IMR-90 (cell line): ENCODE measurements around the gene ASXL1. TPM values are rescaled to one million over a fixed set of nuclear protein-coding genes. Genes with fewer than 3 reads are reported as not detected.

Experiments
- ATAC-seq: fragments of 200-7000 bp; cut with Tn5 transposase; 2 replicates; pipeline ENCODE4 v1.9.1; 2020; ENCODE audit warnings: low read depth, mild to moderate bottlenecking, moderate library complexity
- BruUV-seq: library from RNA; stranded (reverse); fragments of 400-500 nt; replicated peaks from 2 replicates; lab custom pipeline; 2021; lab: Mats Ljungman, UMichigan
- CTCF ChIA-PET: fragments of 300-600 bp; formaldehyde crosslinking; extraction: SDS; loops from one replicate; lab custom pipeline; 2021; ENCODE audit warnings: antibody characterized with exemption; lab: Yijun Ruan, JAX
- POLR2A ChIA-PET: fragments of 300-600 bp; sonication (Branson Sonifier 250); formaldehyde crosslinking; loops from one replicate; lab custom pipeline; 2022; ENCODE audit warnings: antibody characterized with exemption; ENCODE audit not compliant: unreplicated experiment; lab: Charles Lee
- DNase-seq: peaks from one replicate; pipeline ENCODE4 v3.0.0; 2013
- H2AFZ ChIP-seq: replicated peaks from 2 replicates; pipeline ENCODE3; 2013; ENCODE audit warnings: low read length, mild to moderate bottlenecking; ENCODE audit not compliant: poor library complexity
- H2AK5ac ChIP-seq: 2 replicates; pipeline ENCODE4 v1.6.1; 2013; ENCODE audit warnings: low read depth, low read length, inconsistent platforms
- H2AK9ac ChIP-seq: replicated peaks from 2 replicates; pipeline ENCODE3; 2013; ENCODE audit warnings: mild to moderate bottlenecking, low read depth, low read length, moderate library complexity; ENCODE audit not compliant: poor library complexity
- H2BK120ac ChIP-seq: 2 replicates; pipeline ENCODE4 v1.6.1; 2013; ENCODE audit warnings: low read depth, low read length, inconsistent platforms
- H2BK15ac ChIP-seq: 3 replicates; pipeline ENCODE4 v1.6.1; 2013; ENCODE audit warnings: low read depth, low read length, inconsistent platforms
- H2BK20ac ChIP-seq: 2 replicates; pipeline ENCODE4 v1.6.1; 2013; ENCODE audit warnings: low read depth, mild to moderate bottlenecking, inconsistent platforms, low read length, moderate library complexity
- H2BK5ac ChIP-seq: 2 replicates; pipeline ENCODE4 v1.6.1; 2013; ENCODE audit warnings: mild to moderate bottlenecking, low read depth, low read length, inconsistent platforms; ENCODE audit not compliant: poor library complexity, severe bottlenecking
- H3K14ac ChIP-seq: replicated peaks from 2 replicates; pipeline ENCODE4 v1.6.1; 2013; ENCODE audit warnings: low read depth, low read length, inconsistent platforms
- H3K18ac ChIP-seq: 2 replicates; pipeline ENCODE4 v1.6.1; 2013; ENCODE audit warnings: low read depth, low read length, control low read depth
- H3K23ac ChIP-seq: 2 replicates; pipeline ENCODE4 v1.6.1; 2013; ENCODE audit warnings: low read depth, low read length, inconsistent platforms
- H3K27ac ChIP-seq: 2 replicates; pipeline ENCODE4 v1.5.1; 2013; ENCODE audit warnings: mild to moderate bottlenecking, control low read depth, low read length; ENCODE audit not compliant: insufficient read depth
- H3K27me3 ChIP-seq: 2 replicates; pipeline ENCODE4 v1.6.1; 2013; ENCODE audit warnings: low read length; ENCODE audit not compliant: control insufficient read depth, insufficient read depth
- H3K36me3 ChIP-seq: 2 replicates; pipeline ENCODE4 v1.6.1; 2013; ENCODE audit warnings: low read length, mixed read lengths; ENCODE audit not compliant: control insufficient read depth, insufficient read depth
- H3K4ac ChIP-seq: 2 replicates; pipeline ENCODE4 v1.6.1; 2013; ENCODE audit warnings: low read depth, low read length, inconsistent platforms
- H3K4me1 ChIP-seq: 2 replicates; pipeline ENCODE4 v1.6.1; 2013; ENCODE audit warnings: low read length, mixed read lengths; ENCODE audit not compliant: control insufficient read depth, insufficient read depth
- H3K4me2 ChIP-seq: 2 replicates; pipeline ENCODE4 v1.6.1; 2013; ENCODE audit warnings: low read depth, mild to moderate bottlenecking, control low read depth, low read length, moderate library complexity
- H3K4me3 ChIP-seq: 2 replicates; pipeline ENCODE4 v1.5.1; 2013; ENCODE audit warnings: low read depth, mild to moderate bottlenecking, control low read depth, low read length, moderate library complexity; ENCODE audit not compliant: insufficient read depth
- H3K56ac ChIP-seq: 2 replicates; pipeline ENCODE4 v1.6.1; 2013; ENCODE audit warnings: low read length, inconsistent platforms; ENCODE audit not compliant: insufficient read depth; ENCODE audit errors: extremely low read depth
- H3K79me1 ChIP-seq, 2 experiments: 2 replicates each; pipeline ENCODE4 v1.6.1; 2013; ENCODE audit warnings: low read length in 2 of 2, inconsistent platforms in 1 of 2, low read depth in 1 of 2
- H3K9ac ChIP-seq: 2 replicates; pipeline ENCODE4 v1.6.1; 2013; ENCODE audit warnings: low read depth, low read length, control low read depth
- H3K9me1 ChIP-seq: 2 replicates; pipeline ENCODE4 v1.6.1; 2013; ENCODE audit warnings: low read length, inconsistent platforms; ENCODE audit not compliant: insufficient read depth
- H3K9me3 ChIP-seq: 2 replicates; pipeline ENCODE4 v1.6.1; 2013; ENCODE audit warnings: low read length; ENCODE audit not compliant: control insufficient read depth, insufficient read depth
- H4K20me1 ChIP-seq: 2 replicates; pipeline ENCODE4 v1.6.1; 2013; ENCODE audit warnings: low read length, inconsistent platforms; ENCODE audit not compliant: insufficient read depth
- H4K5ac ChIP-seq: 2 replicates; pipeline ENCODE4 v1.6.1; 2013; ENCODE audit warnings: mild to moderate bottlenecking, low read depth, low read length, control low read depth
- H4K8ac ChIP-seq, 2 experiments: 2 replicates each; pipeline ENCODE4 v1.6.1; 2013; ENCODE audit warnings: low read depth in 2 of 2, low read length in 2 of 2, control low read depth in 1 of 2, inconsistent platforms in 1 of 2
- H4K91ac ChIP-seq: 2 replicates; pipeline ENCODE4 v1.6.1; 2013; ENCODE audit warnings: low read depth, low read length, inconsistent platforms; ENCODE audit not compliant: insufficient read depth
- BHLHE40 ChIP-seq: fragments of 150-350 bp; IDR thresholded peaks from 2 replicates; pipeline ENCODE4 v1.6.1; 2016; ENCODE audit warnings: mild to moderate bottlenecking, low read depth, low read length
- CEBPB ChIP-seq: IDR thresholded peaks from 2 replicates; pipeline ENCODE4 v1.6.1; 2012; ENCODE audit warnings: low read depth, low read length, improper control_type of control experiment
- CHD1 ChIP-seq: IDR thresholded peaks from 2 replicates; pipeline ENCODE4 v1.6.1; 2012; ENCODE audit warnings: low read depth, low read length, improper control_type of control experiment
- CTCF ChIP-seq: conservative IDR thresholded peaks from 2 replicates; pipeline ENCODE4 v1.5.1; 2012; ENCODE audit warnings: mild to moderate bottlenecking, low read depth, low read length, improper control_type of control experiment
- FOS ChIP-seq: fragments of 150-350 bp; IDR thresholded peaks from 2 replicates; pipeline ENCODE4 v1.6.1; 2016; ENCODE audit warnings: low read depth, low read length
- MAZ ChIP-seq: IDR thresholded peaks from 2 replicates; pipeline ENCODE4 v1.6.1; 2012; ENCODE audit warnings: low read depth, mild to moderate bottlenecking, low read length, improper control_type of control experiment, moderate library complexity, borderline replicate concordance
- NFE2L2 ChIP-seq: fragments of 150-350 bp; IDR thresholded peaks from 2 replicates; pipeline ENCODE4 v1.6.1; 2016; ENCODE audit warnings: low read depth, mild to moderate bottlenecking, low read length
- POLR2A ChIP-seq: IDR thresholded peaks from 2 replicates; pipeline ENCODE4 v1.6.1; 2012; ENCODE audit warnings: mild to moderate bottlenecking, low read depth, low read length
- RAD21 ChIP-seq: IDR thresholded peaks from 2 replicates; pipeline ENCODE4 v1.6.1; 2012; ENCODE audit warnings: low read length, improper control_type of control experiment
- RCOR1 ChIP-seq: IDR thresholded peaks from 2 replicates; pipeline ENCODE4 v1.6.1; 2012; ENCODE audit warnings: mild to moderate bottlenecking, low read length, improper control_type of control experiment; ENCODE audit not compliant: insufficient replicate concordance
- SMC3 ChIP-seq: fragments of 150-350 bp; IDR thresholded peaks from 2 replicates; pipeline ENCODE4 v1.6.1; 2016; ENCODE audit warnings: low read depth, mild to moderate bottlenecking, antibody characterized with exemption, low read length, moderate library complexity
- USF2 ChIP-seq: fragments of 150-350 bp; IDR thresholded peaks from 2 replicates; pipeline ENCODE4 v1.6.1; 2017; ENCODE audit warnings: mild to moderate bottlenecking, antibody characterized with exemption, low read length, low read depth
- WGBS, 2 experiments: methylation state at CpG; one replicate each; pipeline versions ENCODE4 v1.1.5 to v1.1.7; 2013; ENCODE audit warnings: missing lambda C conversion rate in 2 of 2; ENCODE audit not compliant: insufficient read length in 1 of 2; ENCODE audit errors: extremely low coverage in 2 of 2; 5-methylcytosine and 5-hydroxymethylcytosine counted together
- dilution Hi-C: fragments of 300-500 bp; cut with HindIII; formaldehyde crosslinking; loops from one replicate; pipeline ENCODE4 v1.14.3; 2018; ENCODE audit warnings: low sequenced_read_pairs; ENCODE audit not compliant: unreplicated experiment
- in situ Hi-C: fragments of 300-500 bp; cut with MboI; formaldehyde crosslinking; loops from 3 replicates; pipeline ENCODE4 v1.14.3; 2019; ENCODE audit warnings: low sequenced_read_pairs, inconsistent platforms, mixed read lengths
- intact Hi-C: fragments of 100-400 bp; cut with micrococcal nuclease; formaldehyde crosslinking; loops from 2 replicates; pipeline ENCODE4 v1.10.0; 2022
- polyA plus RNA-seq, 3 experiments: library from polyadenylated mRNA; depleted of rRNA; stranded (reverse); fragments of >200 nt; gene quantifications; 2 replicates each; pipeline ENCODE4 v1.2.3, GENCODE V29; 2012; ENCODE audit warnings: low replicate concordance in 1 of 3
- total RNA-seq: library from RNA; depleted of rRNA; stranded (reverse); fragments of >200 nt; gene quantifications from 2 replicates; pipeline ENCODE4 v1.2.3, GENCODE V29; 2012
- TF ChIP-seq, protein P1 (sequence below): fragments of 150-350 bp; IDR thresholded peaks from 2 replicates; pipeline ENCODE4 v1.6.1; 2016; ENCODE audit warnings: low read depth, mild to moderate bottlenecking, low read length, moderate library complexity, borderline replicate concordance

The ASXL1 gene
- total and polyA plus RNA-seq, 2 of the 4 experiments (the other 2 are of a cell fraction), result 29.9 to 37.1 TPM

DNA sequence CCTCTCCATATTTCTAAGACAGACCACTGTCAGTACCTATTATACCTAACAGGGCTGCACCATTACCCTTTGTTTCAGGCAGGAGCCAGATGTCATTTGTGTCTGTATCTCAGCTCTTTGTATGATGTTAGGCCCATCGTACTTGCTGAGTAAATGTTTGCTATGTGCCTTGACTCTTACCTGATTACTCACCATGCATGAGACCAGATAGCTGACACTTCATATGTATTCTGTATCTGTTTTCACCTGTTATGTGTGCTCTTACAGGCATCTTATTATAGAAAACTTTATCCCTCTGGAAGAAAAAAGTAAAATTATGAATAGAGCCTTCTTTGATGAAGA lies 31.7 kb upstream of the ASXL1 start (continued):
- no peak for TF ChIP-seq USF2

DNA sequence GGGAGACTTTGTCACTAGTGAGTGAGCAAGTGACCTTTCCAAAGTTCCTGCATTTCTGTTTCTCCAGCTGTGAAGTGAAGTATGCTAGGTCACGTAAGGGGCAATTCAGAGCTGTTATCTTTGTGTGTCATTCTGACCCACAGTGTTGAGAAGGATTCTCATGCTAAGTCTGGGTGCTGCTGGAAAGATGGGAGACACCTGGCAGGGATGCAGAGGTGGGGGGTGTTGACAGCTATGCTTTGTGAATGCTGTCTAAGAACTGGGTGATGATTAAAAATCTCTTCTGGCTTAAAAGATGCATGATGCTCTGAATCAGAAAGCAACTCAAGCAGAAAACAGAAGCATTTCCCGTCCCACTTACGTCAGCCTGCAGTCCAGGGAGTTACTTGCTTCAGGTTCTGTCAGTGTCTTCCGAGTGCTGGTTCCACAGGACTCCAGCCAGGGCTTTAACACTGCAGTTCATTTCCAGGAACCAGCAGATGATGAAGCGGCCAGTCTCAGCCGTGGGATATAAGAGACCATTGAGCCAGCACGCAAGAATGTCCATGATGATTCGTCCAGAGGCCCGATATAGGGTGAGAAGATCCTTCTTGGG lies 30.9 kb upstream of the ASXL1 start:
- no peak overlapping the region for H2AK5ac ChIP-seq
- no peak overlapping the region for H2BK120ac ChIP-seq
- H3K36me3 ChIP-seq, result peaks cover 17% of the 10 kb centered on the region
- peaks cover 2 to 9% of the 10 kb centered on the region in 2 experiments; a peak in 2 of 4 replicates for H3K79me1 ChIP-seq
- H3K9me3 ChIP-seq, result no peaks in the 10 kb centered on the region
- peaks cover 11% of the 10 kb centered on the region for H3K9me1 ChIP-seq
- H3K56ac ChIP-seq, result no peak overlapping the region
- no peak overlapping the region for H4K5ac ChIP-seq
- no peaks in the 10 kb centered on the region for H3K27me3 ChIP-seq
- H3K4ac ChIP-seq, result no peak overlapping the region
- H2BK15ac ChIP-seq, result no peak overlapping the region
- ATAC-seq (peak; percentile 87), DNase-seq (peak; percentile 93)
- intact Hi-C loops (no loop called here), in situ Hi-C loops (no loop called here), dilution Hi-C loops (no loop called here)
- CTCF ChIA-PET, result interaction anchor here (1.0 kb wide), 1 partner anchor 10 kb away, joined by 3 read pairs; no protein-coding TSS in a partner anchor
- POLR2A ChIA-PET, result no interaction called here
- peaks cover 18% of the 10 kb centered on the region for H4K20me1 ChIP-seq
- H3K27ac ChIP-seq, result no peak overlapping the region
- H3K4me1 ChIP-seq, result peaks cover 11% of the 10 kb centered on the region
- no peak overlapping the region; the same call in 1 of the 2 replicates for H3K14ac ChIP-seq
- no peak overlapping the region for H3K4me3 ChIP-seq
- H2BK5ac ChIP-seq, result no peak overlapping the region
- no peak overlapping the region for H3K9ac ChIP-seq
- H4K91ac ChIP-seq, result no peak overlapping the region
- TF ChIP-seq NFE2L2 (no peak), FOS (peak; percentile 47; the same call in 1 of the 2 replicates), SMC3 (no peak), CHD1 (no peak), RCOR1 (peak; percentile 91), BHLHE40 (peak; percentile 8; the same call in 1 of the 2 replicates), CTCF (no peak), CEBPB (0 out of 2 replicates have a peak, but pooled peaks have one; percentile 2), POLR2A (peak; percentile 13; the same call in 1 of the 2 replicates), MAZ (0 out of 2 replicates have a peak, but pooled peaks have one; percentile 26), RAD21 (no peak)
- TF ChIP-seq, protein P1, sequence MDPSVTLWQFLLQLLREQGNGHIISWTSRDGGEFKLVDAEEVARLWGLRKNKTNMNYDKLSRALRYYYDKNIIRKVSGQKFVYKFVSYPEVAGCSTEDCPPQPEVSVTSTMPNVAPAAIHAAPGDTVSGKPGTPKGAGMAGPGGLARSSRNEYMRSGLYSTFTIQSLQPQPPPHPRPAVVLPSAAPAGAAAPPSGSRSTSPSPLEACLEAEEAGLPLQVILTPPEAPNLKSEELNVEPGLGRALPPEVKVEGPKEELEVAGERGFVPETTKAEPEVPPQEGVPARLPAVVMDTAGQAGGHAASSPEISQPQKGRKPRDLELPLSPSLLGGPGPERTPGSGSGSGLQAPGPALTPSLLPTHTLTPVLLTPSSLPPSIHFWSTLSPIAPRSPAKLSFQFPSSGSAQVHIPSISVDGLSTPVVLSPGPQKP, result no peak
- peak overlapping the region; percentile 47 for H3K4me2 ChIP-seq
- no peak overlapping the region for H3K18ac ChIP-seq
- H3K23ac ChIP-seq, result peak overlapping the region; percentile 4; the same call in 1 of the 2 replicates
- H2AK9ac ChIP-seq, result no peak overlapping the region
- no peak overlapping the region for H2BK20ac ChIP-seq
- no peak overlapping the region for H4K8ac ChIP-seq
- no TSS peak for BruUV-seq
- 40% methylated on average over 1 of the region's 9 CpGs; no CpG with 5 or more reads in 1 of the 2 experiments for WGBS, 2 experiments
- H2AFZ ChIP-seq, result no peak overlapping the region
